Activated naive CD4-positive, alpha-beta T cell treated with anti-CD3 and anti-CD28 coated beads for 36 hours (primary cell): ENCODE measurements around the gene MFAP4. TPM values are rescaled to one million over a fixed set of nuclear protein-coding genes. Genes with fewer than 3 reads are reported as not detected.

Source experiments
- CTCF ChIA-PET: fragments of 350-600 bp; sonication (Branson Sonifier 250); formaldehyde crosslinking; loops from one replicate; lab custom pipeline; 2021; ENCODE audit warnings: antibody characterized with exemption; lab: Charles Lee
- DNase-seq: peaks from one replicate; pipeline ENCODE4 v3.0.0-alpha.2; 2020
- H3K27ac Mint-ChIP-seq: one replicate; pipeline ENCODE4 v1.8.0; 2021; ENCODE audit warnings: mild to moderate bottlenecking, mixed read lengths
- H3K27me3 Mint-ChIP-seq: one replicate; pipeline ENCODE4 v1.8.0; 2021; ENCODE audit warnings: low read depth, mixed read lengths
- H3K36me3 Mint-ChIP-seq: one replicate; pipeline ENCODE4 v1.8.0; 2021; ENCODE audit warnings: low read depth, mixed read lengths
- H3K4me1 Mint-ChIP-seq: one replicate; pipeline ENCODE4 v1.8.0; 2021; ENCODE audit warnings: low read depth, mixed read lengths
- H3K4me3 Mint-ChIP-seq: one replicate; pipeline ENCODE4 v1.8.0; 2021; ENCODE audit warnings: mild to moderate bottlenecking, moderate library complexity, mixed read lengths
- H3K9me3 Mint-ChIP-seq: one replicate; pipeline ENCODE4 v1.8.0; 2021; ENCODE audit warnings: mixed read lengths
- intact Hi-C: fragments of 100-400 bp; cut with micrococcal nuclease; formaldehyde crosslinking; loops from one replicate; pipeline ENCODE4 v1.15.1; 2023
- total RNA-seq, 2 experiments: library from RNA; stranded (reverse); gene quantifications; one replicate each; pipeline ENCODE4 v1.2.3, GENCODE V29; 2021

The MFAP4 gene
- total RNA-seq, 2 experiments from 2014 or later, result not detected

- H3K27me3 Mint-ChIP-seq, result no peaks in the 10 kb centered on the region
- H3K27ac Mint-ChIP-seq, result no peak overlapping the region
- intact Hi-C loops, result no loop called here
- peaks cover 8% of the 10 kb centered on the region for H3K4me1 Mint-ChIP-seq
- H3K9me3 Mint-ChIP-seq, result no peaks in the 10 kb centered on the region
- no peak for DNase-seq
- peaks cover 13% of the 10 kb centered on the region for H3K36me3 Mint-ChIP-seq
- CTCF ChIA-PET, result interaction anchor here (4.6 kb wide), 1 partner anchor 17 kb away, joined by 46 read pairs; the partner anchor contains the start of gene B9D1
- H3K4me3 Mint-ChIP-seq, result no peak overlapping the region
Measured at GRCh38 chr17:19380481-19381301, 6.3 kb downstream of the MFAP4 start.

GRCh38 chr17:19379361-19380065 is 7.5 kb downstream of the MFAP4 start:
- no peaks in the 10 kb centered on the region for H3K27me3 Mint-ChIP-seq
- intact Hi-C loops, result loop anchor here (5.0 kb wide), 4 partner anchors 68 to 1557 kb away; no protein-coding TSS in a partner anchor
- H3K9me3 Mint-ChIP-seq, result no peaks in the 10 kb centered on the region
- H3K4me3 Mint-ChIP-seq, result peak overlapping the region; percentile 99
- H3K4me1 Mint-ChIP-seq, result peaks cover 8% of the 10 kb centered on the region
- no peak overlapping the region for H3K27ac Mint-ChIP-seq
- no peak for DNase-seq
- CTCF ChIA-PET, result interaction anchor here (0.6 to 4.6 kb wide), 2 partner anchors 15 to 51 kb away, joined by 3 to 46 read pairs; partner anchors contain the start of gene B9D1
- peaks cover 13% of the 10 kb centered on the region for H3K36me3 Mint-ChIP-seq

GRCh38 chr17:19378416-19379360 is 8.3 kb downstream of the MFAP4 start, which contains the start of gene MAPK7:
Gene MAPK7 (plus strand): TSS chr17:19378498. CDS start chr17:19378901, 403 bp downstream.
- CTCF ChIA-PET, result interaction anchor here (0.9 to 4.6 kb wide), 7 partner anchors 10 to 384 kb away, joined by 3 to 46 read pairs (median 5); partner anchors contain the start of gene B9D1
- DNase-seq, result no peak
- Mint-ChIP-seq H3K36me3 (peaks cover 13% of the 10 kb centered on the region), H3K4me3 (peak within 1 kb of the TSS; percentile 99), H3K27me3 (no peaks in the 10 kb centered on the region), H3K4me1 (peaks cover 8% of the 10 kb centered on the region), H3K9me3 (no peaks in the 10 kb centered on the region), H3K27ac (peak within 1 kb of the TSS; percentile 97)
- intact Hi-C loops, result loop anchor here (1.0 to 5.0 kb wide), 6 partner anchors 16 to 1556 kb away; partner anchors contain the start of genes ALDH3A2 and B9D1

GRCh38 chr17:19377602-19378415 is 9.2 kb downstream of the MFAP4 start:
- Mint-ChIP-seq H3K27me3 (no peaks in the 10 kb centered on the region), H3K4me3 (peak overlapping the region; percentile 99), H3K27ac (peak overlapping the region; percentile 97), H3K36me3 (peaks cover 12% of the 10 kb centered on the region), H3K9me3 (no peaks in the 10 kb centered on the region), H3K4me1 (peaks cover 8% of the 10 kb centered on the region)
- CTCF ChIA-PET, result interaction anchor here (0.9 to 4.6 kb wide), 7 partner anchors 9 to 385 kb away, joined by 3 to 46 read pairs (median 5); partner anchors contain the start of gene B9D1
- peak; percentile 95 for DNase-seq
- intact Hi-C loops, result loop anchor here (1.0 to 5.0 kb wide), 6 partner anchors 16 to 1556 kb away; partner anchors contain the start of genes ALDH3A2 and B9D1

GRCh38 chr17:19376811-19377210 is 10.2 kb downstream of the MFAP4 start:
- Mint-ChIP-seq H3K36me3 (peaks cover 12% of the 10 kb centered on the region), H3K27ac (peak overlapping the region; percentile 97), H3K4me1 (peaks cover 8% of the 10 kb centered on the region), H3K4me3 (peak overlapping the region; percentile 99), H3K27me3 (no peaks in the 10 kb centered on the region), H3K9me3 (no peaks in the 10 kb centered on the region)
- CTCF ChIA-PET, result interaction anchor here (1.9 to 4.6 kb wide), 3 partner anchors 8 to 70 kb away, joined by 5 to 46 read pairs (median 10); partner anchors contain the start of gene B9D1
- intact Hi-C loops, result loop anchor here (5.0 kb wide), 4 partner anchors 70 to 1555 kb away; no protein-coding TSS in a partner anchor
- peak; percentile 38 for DNase-seq

GRCh38 chr17:19375732-19376131 is 11.3 kb downstream of the MFAP4 start:
- Mint-ChIP-seq H3K36me3 (peaks cover 7% of the 10 kb centered on the region), H3K27me3 (no peaks in the 10 kb centered on the region), H3K9me3 (no peaks in the 10 kb centered on the region), H3K27ac (no peak overlapping the region), H3K4me1 (peaks cover 14% of the 10 kb centered on the region), H3K4me3 (peak overlapping the region; percentile 32)
- CTCF ChIA-PET, result no interaction called here
- intact Hi-C loops, result loop anchor here (5.0 kb wide), 4 partner anchors 72 to 1553 kb away; no protein-coding TSS in a partner anchor
- no peak for DNase-seq

- no peaks in the 10 kb centered on the region for H3K36me3 Mint-ChIP-seq
- H3K27ac Mint-ChIP-seq, result no peak overlapping the region
- H3K27me3 Mint-ChIP-seq, result no peaks in the 10 kb centered on the region
- peaks cover 28% of the 10 kb centered on the region for H3K4me1 Mint-ChIP-seq
- DNase-seq, result no peak
- H3K4me3 Mint-ChIP-seq, result no peak overlapping the region
- CTCF ChIA-PET, result interaction anchor here (1.8 kb wide), 1 partner anchor 9 kb away, joined by 4 read pairs; no protein-coding TSS in a partner anchor
- intact Hi-C loops, result no loop called here
- no peaks in the 10 kb centered on the region for H3K9me3 Mint-ChIP-seq
Measured at GRCh38 chr17:19374136-19374535, 12.9 kb downstream of the MFAP4 start.

- H3K27ac Mint-ChIP-seq, result no peak overlapping the region
- no peak for DNase-seq
- CTCF ChIA-PET, result interaction anchor here (1.0 kb wide), 1 partner anchor 10 kb away, joined by 4 read pairs; no protein-coding TSS in a partner anchor
- H3K4me3 Mint-ChIP-seq, result no peak overlapping the region
- no peaks in the 10 kb centered on the region for H3K9me3 Mint-ChIP-seq
- intact Hi-C loops, result no loop called here
- no peaks in the 10 kb centered on the region for H3K27me3 Mint-ChIP-seq
- no peaks in the 10 kb centered on the region for H3K36me3 Mint-ChIP-seq
- peaks cover 30% of the 10 kb centered on the region for H3K4me1 Mint-ChIP-seq
Measured at GRCh38 chr17:19372866-19373504, 14.0 kb downstream of the MFAP4 start.

GRCh38 chr17:19372439-19372838 is 14.6 kb downstream of the MFAP4 start:
- CTCF ChIA-PET, result interaction anchor here (0.5 to 1.0 kb wide), 2 partner anchors 9 to 134 kb away, joined by 3 to 4 read pairs; no protein-coding TSS in a partner anchor
- Mint-ChIP-seq H3K4me3 (no peak overlapping the region), H3K27ac (no peak overlapping the region), H3K9me3 (no peaks in the 10 kb centered on the region), H3K4me1 (peaks cover 30% of the 10 kb centered on the region), H3K36me3 (no peaks in the 10 kb centered on the region), H3K27me3 (no peaks in the 10 kb centered on the region)
- intact Hi-C loops, result no loop called here
- DNase-seq, result no peak

- intact Hi-C loops, result no loop called here
- no peak for DNase-seq
- Mint-ChIP-seq H3K27me3 (no peaks in the 10 kb centered on the region), H3K9me3 (no peaks in the 10 kb centered on the region), H3K4me1 (peaks cover 29% of the 10 kb centered on the region), H3K36me3 (no peaks in the 10 kb centered on the region), H3K4me3 (no peak overlapping the region), H3K27ac (no peak overlapping the region)
- CTCF ChIA-PET, result interaction anchor here (0.5 to 1.0 kb wide), 2 partner anchors 9 to 135 kb away, joined by 3 to 4 read pairs; no protein-coding TSS in a partner anchor
Measured at GRCh38 chr17:19372011-19372370, 15.0 kb downstream of the MFAP4 start.
